Muscle layer of duodenum (tissue), 2 donors: ENCODE measurements around the gene ERMARD.

Source experiments
- H3K27ac ChIP-seq: one replicate; pipeline ENCODE4 v1.7.0; 2013; ENCODE audit warnings: mild to moderate bottlenecking, low read length
- H3K27me3 ChIP-seq: one replicate; pipeline ENCODE4 v1.7.0; 2013; ENCODE audit warnings: low read depth, mild to moderate bottlenecking, control low read depth, low read length
- H3K36me3 ChIP-seq, 2 donors: one replicate each; pipeline ENCODE4 v1.7.0; 2013; ENCODE audit warnings: low read length in 2 of 2, control low read depth in 1 of 2, mild to moderate bottlenecking in 1 of 2; ENCODE audit not compliant: insufficient read depth in 2 of 2, control insufficient read depth in 1 of 2
- H3K4me1 ChIP-seq, 2 donors: one replicate each; pipeline ENCODE4 v1.7.0; 2013; ENCODE audit warnings: low read length in 2 of 2, mild to moderate bottlenecking in 2 of 2, control low read depth in 1 of 2, moderate library complexity in 1 of 2; ENCODE audit not compliant: insufficient read depth in 2 of 2, control insufficient read depth in 1 of 2
- H3K4me3 ChIP-seq, 2 donors: one replicate each; pipeline ENCODE4 v1.7.0; 2013; ENCODE audit warnings: low read length in 2 of 2, low read depth in 1 of 2, mild to moderate bottlenecking in 1 of 2
- H3K9me3 ChIP-seq, 2 donors: one replicate each; pipeline ENCODE4 v1.7.0; 2013; ENCODE audit warnings: low read length in 2 of 2, control low read depth in 1 of 2, mild to moderate bottlenecking in 1 of 2; ENCODE audit not compliant: control insufficient read depth in 1 of 2
- donor health status: healthy.

Gene ERMARD

GRCh38 chr6:169805242-169805838 lies 53.9 kb downstream of the ERMARD start:
- H3K27ac ChIP-seq = no peak overlapping the region
- H3K9me3 ChIP-seq = no peaks in the 10 kb centered on the region
- peaks cover 3 to 8% of the 10 kb centered on the region in 2 donors for H3K4me1 ChIP-seq
- no peak overlapping the region for H3K4me3 ChIP-seq
- peaks cover 11% of the 10 kb centered on the region for H3K27me3 ChIP-seq
- H3K36me3 ChIP-seq = no peaks in the 10 kb centered on the region

- H3K9me3 ChIP-seq = no peaks in the 10 kb centered on the region
- no peaks in the 10 kb centered on the region for H3K4me1 ChIP-seq
- no peak overlapping the region for H3K27ac ChIP-seq
- H3K27me3 ChIP-seq = peaks cover 11% of the 10 kb centered on the region
- no peak overlapping the region for H3K4me3 ChIP-seq
- no peaks in the 10 kb centered on the region for H3K36me3 ChIP-seq
These were observed 55.3 kb downstream of the ERMARD start for GRCh38 chr6:169806701-169807100.

- Histone ChIP-seq H3K27ac (no peak overlapping the region), H3K4me3 (no peak overlapping the region), H3K9me3 (no peaks in the 10 kb centered on the region), H3K27me3 (peaks cover 11% of the 10 kb centered on the region), H3K4me1 (no peaks in the 10 kb centered on the region), H3K36me3 (no peaks in the 10 kb centered on the region)
These were observed 55.8 kb downstream of the ERMARD start for GRCh38 chr6:169807229-169807628.

GRCh38 chr6:169807699-169808607 lies 56.5 kb downstream of the ERMARD start:
- no peak overlapping the region for H3K27ac ChIP-seq
- no peak overlapping the region for H3K4me3 ChIP-seq
- no peaks in the 10 kb centered on the region for H3K36me3 ChIP-seq
- H3K4me1 ChIP-seq = no peaks in the 10 kb centered on the region
- no peaks in the 10 kb centered on the region for H3K9me3 ChIP-seq
- H3K27me3 ChIP-seq = peaks cover 11% of the 10 kb centered on the region

GRCh38 chr6:169808608-169808967 lies 57.2 kb downstream of the ERMARD start:
- no peaks in the 10 kb centered on the region for H3K36me3 ChIP-seq

GRCh38 chr6:169809386-169809785 lies 58.0 kb downstream of the ERMARD start:
- no peak overlapping the region for H3K4me3 ChIP-seq
- peaks cover 7% of the 10 kb centered on the region for H3K27me3 ChIP-seq
- no peak overlapping the region for H3K27ac ChIP-seq
- no peaks in the 10 kb centered on the region for H3K36me3 ChIP-seq
- H3K9me3 ChIP-seq = no peaks in the 10 kb centered on the region
- H3K4me1 ChIP-seq = no peaks in the 10 kb centered on the region

More at GRCh38 chr6:169808608-169808967, 57.2 kb downstream of the ERMARD start:
- no peaks in the 10 kb centered on the region for H3K4me1 ChIP-seq
- no peak overlapping the region for H3K27ac ChIP-seq
- no peak overlapping the region for H3K4me3 ChIP-seq
- peaks cover 11% of the 10 kb centered on the region for H3K27me3 ChIP-seq
- H3K9me3 ChIP-seq = no peaks in the 10 kb centered on the region

GRCh38 chr6:169810066-169810989 lies 58.9 kb downstream of the ERMARD start:
- Histone ChIP-seq H3K9me3 (no peaks in the 10 kb centered on the region), H3K4me1 (no peaks in the 10 kb centered on the region), H3K27ac (no peak overlapping the region), H3K4me3 (no peak overlapping the region), H3K27me3 (peaks cover 6% of the 10 kb centered on the region), H3K36me3 (no peaks in the 10 kb centered on the region)

- no peaks in the 10 kb centered on the region for H3K36me3 ChIP-seq
- no peaks in the 10 kb centered on the region for H3K27me3 ChIP-seq
- no peaks in the 10 kb centered on the region for H3K4me1 ChIP-seq
- H3K9me3 ChIP-seq = peaks cover 0 to 4% of the 10 kb centered on the region in 2 donors
- no peak overlapping the region for H3K4me3 ChIP-seq
- no peak overlapping the region for H3K27ac ChIP-seq
These were observed 59.6 kb downstream of the ERMARD start for GRCh38 chr6:169811072-169811471.

- no peaks in the 10 kb centered on the region for H3K27me3 ChIP-seq
- H3K27ac ChIP-seq = no peak overlapping the region
- H3K4me1 ChIP-seq = no peaks in the 10 kb centered on the region
- H3K9me3 ChIP-seq = peaks cover 0 to 6% of the 10 kb centered on the region in 2 donors
- H3K36me3 ChIP-seq = no peaks in the 10 kb centered on the region
- no peak overlapping the region for H3K4me3 ChIP-seq
These were observed 60.3 kb downstream of the ERMARD start for GRCh38 chr6:169811521-169812256.

- H3K27ac ChIP-seq = no peak overlapping the region
- no peaks in the 10 kb centered on the region for H3K4me1 ChIP-seq
- no peak overlapping the region for H3K4me3 ChIP-seq
These were observed 60.8 kb downstream of the ERMARD start for GRCh38 chr6:169812257-169812644.

More at GRCh38 chr6:169812257-169812644, 60.8 kb downstream of the ERMARD start:
- Histone ChIP-seq H3K9me3 (peaks cover 0 to 6% of the 10 kb centered on the region in 2 donors), H3K27me3 (no peaks in the 10 kb centered on the region), H3K36me3 (no peaks in the 10 kb centered on the region)
